Keratinocyte (primary cell): ENCODE measurements around the gene SPRING1. TPM values are rescaled to one million over a fixed set of nuclear protein-coding genes. Genes with fewer than 3 reads are reported as not detected.

Source experiments
- DNase-seq: peaks from one replicate; pipeline ENCODE4 v3.0.0-alpha.2; 2011; ENCODE audit warnings: low read depth, missing footprints, low spot score
- FAIRE-seq: peaks from 2 replicates; lab custom pipeline; 2011; peaks lifted over from hg19 to GRCh38; lab: Jason Lieb, UNC
- H2AFZ ChIP-seq: 2 replicates; pipeline ENCODE4 v1.6.0; 2012; ENCODE audit warnings: low read length, control low read depth, inconsistent platforms; ENCODE audit not compliant: control insufficient read depth
- H3K27ac ChIP-seq: 2 replicates; pipeline ENCODE4 v1.5.1; 2011; ENCODE audit warnings: low read length; ENCODE audit not compliant: control insufficient read depth, insufficient read depth
- H3K27me3 ChIP-seq: 3 replicates; pipeline ENCODE4 v1.6.0; 2011; ENCODE audit warnings: low read length; ENCODE audit not compliant: control insufficient read depth, insufficient read depth; ENCODE audit errors: extremely low read depth
- H3K36me3 ChIP-seq, 2 experiments: 2 replicates in 1 of 2; 3 replicates in 1 of 2; pipeline ENCODE4 v1.5.1; 2011; ENCODE audit warnings: low read length in 2 of 2, mild to moderate bottlenecking in 1 of 2; ENCODE audit not compliant: control insufficient read depth in 2 of 2, insufficient read depth in 2 of 2; ENCODE audit errors: extremely low read depth in 1 of 2
- H3K4me1 ChIP-seq: 3 replicates; pipeline ENCODE4 v1.5.1; 2011; ENCODE audit warnings: low read length; ENCODE audit not compliant: control insufficient read depth, insufficient read depth; ENCODE audit errors: extremely low read depth
- H3K4me2 ChIP-seq: 3 replicates; pipeline ENCODE4 v1.6.0; 2011; ENCODE audit warnings: low read depth, low read length; ENCODE audit not compliant: control insufficient read depth, insufficient read depth; ENCODE audit errors: extremely low read depth
- H3K4me3 ChIP-seq, 3 experiments: fragments of 200-600 bp in 1 of 3; sonication (generic) in 1 of 3; 2 replicates in 2 of 3; 3 replicates in 1 of 3; pipeline ENCODE4 v1.5.1; 2011 to 2016; ENCODE audit warnings: low read length in 3 of 3, mild to moderate bottlenecking in 3 of 3, control low read depth in 2 of 3, inconsistent platforms in 1 of 3, low read depth in 1 of 3, mixed read lengths in 1 of 3, mixed run types in 1 of 3, moderate library complexity in 1 of 3; ENCODE audit not compliant: control insufficient read depth in 2 of 3, insufficient read depth in 2 of 3; ENCODE audit errors: extremely low read depth in 1 of 3
- H3K79me2 ChIP-seq: 2 replicates; pipeline ENCODE4 v1.6.0; 2012; ENCODE audit warnings: low read length; ENCODE audit not compliant: control insufficient read depth, insufficient read depth
- H3K9ac ChIP-seq: 3 replicates; pipeline ENCODE4 v1.6.0; 2011; ENCODE audit warnings: low read length; ENCODE audit not compliant: control insufficient read depth, insufficient read depth; ENCODE audit errors: extremely low read depth
- H3K9me1 ChIP-seq: 3 replicates; pipeline ENCODE4 v1.6.0; 2011; ENCODE audit warnings: low read length; ENCODE audit not compliant: control insufficient read depth, insufficient read depth; ENCODE audit errors: extremely low read depth
- H3K9me3 ChIP-seq: 2 replicates; pipeline ENCODE4 v1.5.1; 2012; ENCODE audit warnings: low read depth, low read length; ENCODE audit not compliant: control insufficient read depth
- H4K20me1 ChIP-seq: 3 replicates; pipeline ENCODE4 v1.6.0; 2011; ENCODE audit warnings: low read length; ENCODE audit not compliant: control insufficient read depth, insufficient read depth; ENCODE audit errors: extremely low read depth
- EZH2 ChIP-seq: IDR thresholded peaks from one replicate; pipeline ENCODE4 v1.6.1; 2012; ENCODE audit warnings: inconsistent platforms, mild to moderate bottlenecking, low read length, moderate library complexity
- dilution Hi-C: fragments of 300-500 bp; cut with MboI; formaldehyde crosslinking; loops from one replicate; pipeline ENCODE4 v1.7.0; 2020; ENCODE audit warnings: low sequenced_read_pairs; ENCODE audit not compliant: extremely low pct_ligation_motif_present
- polyA plus RNA-seq, 5 experiments: library from polyadenylated mRNA; depleted of rRNA in 3 of 5; stranded (reverse) in 3 of 5; stranded (forward) in 1 of 5; unstranded in 1 of 5; fragments of >200 nt; gene quantifications; 1 replicate in 1 of 5; 2 replicates in 3 of 5; 3 replicates in 1 of 5; pipeline versions ENCODE4 v1.2.1 to v1.2.3, GENCODE V29; 2011 to 2012; ENCODE audit warnings: missing spikeins in 2 of 5, low read depth in 1 of 5, low replicate concordance in 1 of 5
- TF ChIP-seq, protein P1 (sequence below), 3 experiments: IDR thresholded peaks in 1 of 3; conservative IDR thresholded peaks in 1 of 3; optimal IDR thresholded peaks in 1 of 3; 2 replicates in 2 of 3; 3 replicates in 1 of 3; pipeline versions ENCODE3 to v1.5.1; 2011; ENCODE audit warnings: low read length in 3 of 3, mild to moderate bottlenecking in 3 of 3, moderate library complexity in 2 of 3, control low read depth in 1 of 3, inconsistent platforms in 1 of 3; ENCODE audit not compliant: insufficient read depth in 2 of 3; ENCODE audit errors: extremely low read depth in 1 of 3

SPRING1 gene
- polyA plus RNA-seq, 1 donor (not counting 4 experiments of a cell fraction or from before 2014, with no cell fraction given): 17.1 TPM

DNA sequence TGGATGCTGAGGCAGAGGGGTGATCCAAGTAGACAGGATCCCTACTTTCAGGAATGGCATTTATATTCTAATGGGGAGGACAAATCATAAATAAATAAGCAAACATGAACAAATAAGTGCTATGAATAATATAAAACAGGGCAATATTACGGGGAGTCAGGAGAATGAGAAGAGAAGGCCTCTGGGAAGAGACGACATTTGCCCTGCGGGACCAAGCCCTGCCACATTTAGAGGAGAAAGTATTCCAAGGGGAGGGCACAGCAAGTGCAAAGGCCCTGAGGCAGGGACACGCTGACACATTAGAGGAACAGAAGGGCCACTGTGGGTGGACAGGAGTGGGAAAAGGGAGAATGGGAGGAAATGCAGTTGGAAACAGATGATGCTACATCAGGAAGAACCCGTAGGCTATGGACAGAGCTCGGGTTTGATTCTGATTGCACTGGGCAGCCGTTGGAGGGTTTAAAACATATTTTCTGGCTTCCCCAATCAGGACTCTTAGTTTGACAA lies 1.6 kb upstream of the SPRING1 start:
- Histone ChIP-seq H2AFZ (no peak overlapping the region), H3K27ac (no peak overlapping the region), H3K4me2 (no peak overlapping the region), H4K20me1 (no peaks in the 10 kb centered on the region), H3K9me3 (no peaks in the 10 kb centered on the region), H3K36me3 (peaks cover 0 to 5% of the 10 kb centered on the region in 2 experiments), H3K9ac (no peak overlapping the region), H3K4me3 (no peak overlapping the region), H3K79me2 (peaks cover 18% of the 10 kb centered on the region), H3K27me3 (no peaks in the 10 kb centered on the region), H3K9me1 (no peaks in the 10 kb centered on the region), H3K4me1 (peaks cover 9% of the 10 kb centered on the region)
- TF ChIP-seq, protein P1, sequence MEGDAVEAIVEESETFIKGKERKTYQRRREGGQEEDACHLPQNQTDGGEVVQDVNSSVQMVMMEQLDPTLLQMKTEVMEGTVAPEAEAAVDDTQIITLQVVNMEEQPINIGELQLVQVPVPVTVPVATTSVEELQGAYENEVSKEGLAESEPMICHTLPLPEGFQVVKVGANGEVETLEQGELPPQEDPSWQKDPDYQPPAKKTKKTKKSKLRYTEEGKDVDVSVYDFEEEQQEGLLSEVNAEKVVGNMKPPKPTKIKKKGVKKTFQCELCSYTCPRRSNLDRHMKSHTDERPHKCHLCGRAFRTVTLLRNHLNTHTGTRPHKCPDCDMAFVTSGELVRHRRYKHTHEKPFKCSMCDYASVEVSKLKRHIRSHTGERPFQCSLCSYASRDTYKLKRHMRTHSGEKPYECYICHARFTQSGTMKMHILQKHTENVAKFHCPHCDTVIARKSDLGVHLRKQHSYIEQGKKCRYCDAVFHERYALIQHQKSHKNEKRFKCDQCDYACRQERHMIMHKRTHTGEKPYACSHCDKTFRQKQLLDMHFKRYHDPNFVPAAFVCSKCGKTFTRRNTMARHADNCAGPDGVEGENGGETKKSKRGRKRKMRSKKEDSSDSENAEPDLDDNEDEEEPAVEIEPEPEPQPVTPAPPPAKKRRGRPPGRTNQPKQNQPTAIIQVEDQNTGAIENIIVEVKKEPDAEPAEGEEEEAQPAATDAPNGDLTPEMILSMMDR (optimal IDR thresholded peaks at IDR 0.05 in 1 of 3, IDR thresholded peaks at IDR 0.05 in 1 of 3, conservative IDR thresholded peaks at IDR 0.05 in 1 of 3; ENCODE audit: extremely low read depth in 1 of 3, insufficient read depth in 2 of 3, low read length in 3 of 3): no peak
- TF ChIP-seq EZH2: no peak
- dilution Hi-C loops: no loop called here
- no peak for FAIRE-seq
- no peak for DNase-seq

DNA sequence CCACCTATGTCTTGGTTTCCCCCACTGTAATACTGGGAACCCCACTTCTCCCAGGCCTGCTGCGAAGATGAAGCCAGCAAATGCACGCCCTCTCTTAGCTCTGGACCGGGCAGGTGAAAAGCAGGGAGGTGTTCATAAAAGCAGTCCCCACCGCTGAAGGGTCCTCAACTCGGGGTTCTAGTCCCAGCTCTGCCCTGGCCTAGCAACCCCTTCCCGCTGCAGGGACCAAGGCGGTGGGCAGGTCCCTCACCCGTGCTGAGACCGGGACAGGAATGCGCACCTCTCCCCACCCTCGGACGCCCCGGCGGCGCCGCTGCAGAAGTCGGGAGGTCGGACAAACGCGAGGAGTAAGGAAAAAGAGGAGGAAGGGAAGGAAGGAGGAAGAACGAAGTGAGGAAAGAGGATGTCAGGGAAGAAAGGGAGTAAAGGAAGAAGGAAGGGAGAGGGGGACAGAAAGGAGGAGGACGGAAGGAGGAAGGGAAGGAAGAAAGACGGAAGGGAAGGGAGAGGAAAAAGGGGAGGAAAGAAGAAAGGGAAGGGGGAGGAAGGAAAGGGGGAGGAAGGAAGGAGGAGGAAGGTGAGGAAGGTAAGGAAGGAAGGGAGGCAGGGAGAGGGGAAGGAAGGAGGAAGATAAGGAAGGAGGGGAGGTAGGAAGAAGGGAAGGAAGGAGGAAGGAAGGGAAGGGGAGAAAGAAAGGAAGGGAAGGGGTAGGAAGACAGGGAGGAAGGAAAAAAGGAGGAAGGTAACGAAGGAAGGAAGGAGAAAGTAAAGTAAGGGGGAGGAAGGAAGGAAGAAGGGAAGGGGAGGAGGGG lies 701 bp downstream of the SPRING1 start:
- DNase-seq: no peak
- peak overlapping the region; percentile 57 for H3K27ac ChIP-seq
- peaks cover 9% of the 10 kb centered on the region for H3K4me1 ChIP-seq
- H2AFZ ChIP-seq: peak overlapping the region; percentile 93
- H3K9me1 ChIP-seq: no peaks in the 10 kb centered on the region
- no peaks in the 10 kb centered on the region for H3K9me3 ChIP-seq
- no peaks in the 10 kb centered on the region for H3K27me3 ChIP-seq
- peaks cover 0 to 7% of the 10 kb centered on the region in 2 experiments for H3K36me3 ChIP-seq
- FAIRE-seq: no peak
- H3K79me2 ChIP-seq: peaks cover 23% of the 10 kb centered on the region
- H3K4me2 ChIP-seq: peak overlapping the region; percentile 92
- no peak for TF ChIP-seq EZH2
- TF ChIP-seq, protein P1 (optimal IDR thresholded peaks at IDR 0.05 in 1 of 3, IDR thresholded peaks at IDR 0.05 in 1 of 3, conservative IDR thresholded peaks at IDR 0.05 in 1 of 3; ENCODE audit: extremely low read depth in 1 of 3, insufficient read depth in 2 of 3, low read length in 3 of 3): no peak
- H4K20me1 ChIP-seq: no peaks in the 10 kb centered on the region
- peak overlapping the region; percentile 76 to 92 (median 77) for H3K4me3 ChIP-seq
- dilution Hi-C loops: no loop called here
- peak overlapping the region; percentile 85 for H3K9ac ChIP-seq
